Rectal smooth muscle tissue (tissue), 1 donor: Measurements from ENCODE around the gene MEIS3.

ENCODE experiments used
- H3K27ac ChIP-seq: one replicate; pipeline ENCODE4 v1.7.0; 2013; ENCODE audit warnings: low read depth, low read length, inconsistent platforms
- H3K27me3 ChIP-seq: one replicate; pipeline ENCODE4 v1.7.0; 2013; ENCODE audit warnings: low read length; ENCODE audit not compliant: control insufficient read depth, insufficient read depth
- H3K36me3 ChIP-seq: one replicate; pipeline ENCODE4 v1.7.0; 2013; ENCODE audit warnings: low read length; ENCODE audit not compliant: control insufficient read depth, insufficient read depth
- H3K4me1 ChIP-seq: one replicate; pipeline ENCODE4 v1.7.0; 2013; ENCODE audit warnings: low read length; ENCODE audit not compliant: control insufficient read depth, insufficient read depth
- H3K4me3 ChIP-seq: one replicate; pipeline ENCODE4 v1.7.0; 2013; ENCODE audit warnings: low read length
- H3K9ac ChIP-seq: one replicate; pipeline ENCODE4 v1.7.0; 2013; ENCODE audit warnings: low read length

Gene MEIS3

DNA sequence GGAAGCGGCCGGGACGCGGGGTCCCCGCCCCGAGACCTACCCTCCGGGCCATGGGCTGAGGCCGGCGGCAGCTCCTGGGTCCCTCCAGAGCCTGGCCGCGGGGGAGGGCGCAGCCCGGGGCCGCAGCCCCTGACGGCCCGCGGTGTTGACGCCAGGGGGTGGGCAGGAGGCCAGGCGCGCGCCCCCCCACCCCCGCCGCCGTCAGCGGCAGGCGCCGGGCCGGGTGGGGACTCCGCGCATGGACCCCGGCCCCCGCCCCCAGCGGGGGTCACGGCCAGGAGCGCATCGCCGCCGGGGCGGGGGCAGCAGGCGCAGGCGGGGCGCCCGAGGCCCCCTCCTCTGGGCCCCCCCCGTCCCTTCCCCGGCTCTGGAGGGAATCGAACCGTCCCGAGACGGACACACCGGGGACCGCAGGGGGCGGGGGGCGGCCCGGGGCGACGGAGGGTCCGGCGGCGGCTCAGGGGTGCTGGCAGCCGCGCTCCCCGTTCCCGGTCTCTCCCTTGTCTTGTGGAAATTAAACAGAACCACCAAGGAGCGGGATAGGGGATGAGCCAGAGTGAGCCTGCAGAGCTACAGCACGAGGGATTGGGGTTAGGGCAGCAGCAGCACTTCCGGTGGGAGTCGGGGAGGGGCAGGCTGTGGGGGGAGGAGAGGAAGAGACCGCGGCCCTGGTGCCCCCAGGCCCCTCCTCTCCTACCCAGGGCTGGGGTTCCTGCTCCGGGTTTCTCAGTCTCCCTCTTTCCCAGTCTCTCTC lies at the start of gene MEIS3:
Gene MEIS3 (minus strand): TSS at position 498 of the 754 bp plus-strand sequence. CDS start 446 bp downstream, at position 52.
- H3K9ac ChIP-seq, result no peak within 1 kb of the TSS
- no peaks in the 10 kb centered on the region for H3K4me1 ChIP-seq
- no peaks in the 10 kb centered on the region for H3K36me3 ChIP-seq
- H3K27me3 ChIP-seq, result peaks cover 51% of the 10 kb centered on the region
- H3K4me3 ChIP-seq, result peak within 1 kb of the TSS; percentile 31
- no peak within 1 kb of the TSS for H3K27ac ChIP-seq

DNA sequence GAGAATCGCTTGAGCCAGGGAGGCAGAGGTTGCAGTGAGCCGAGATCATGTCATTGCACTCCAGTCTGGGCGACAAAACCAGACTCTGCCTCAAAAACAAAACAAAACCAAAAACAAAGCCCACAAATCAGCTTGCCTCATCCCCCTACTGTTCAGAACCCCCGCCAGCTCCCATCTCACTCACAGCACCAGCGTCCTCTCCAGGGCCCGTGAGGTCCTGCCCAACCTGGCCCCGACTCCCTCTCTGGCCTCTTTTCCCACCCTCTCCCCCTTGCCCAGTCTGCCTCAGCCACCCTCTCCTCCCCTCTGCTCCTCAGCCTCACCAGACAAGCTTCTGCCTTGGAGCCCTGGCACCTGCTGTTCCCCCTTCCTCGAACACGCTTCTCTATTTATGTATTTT lies 48.6 kb upstream of the MEIS3 start:
- H3K4me3 ChIP-seq, result no peak overlapping the region
- H3K27me3 ChIP-seq, result peaks cover 15% of the 10 kb centered on the region
- no peaks in the 10 kb centered on the region for H3K36me3 ChIP-seq
- H3K4me1 ChIP-seq, result peaks cover 12% of the 10 kb centered on the region
- peak overlapping the region; percentile 71 for H3K27ac ChIP-seq
- H3K9ac ChIP-seq, result no peak overlapping the region

DNA sequence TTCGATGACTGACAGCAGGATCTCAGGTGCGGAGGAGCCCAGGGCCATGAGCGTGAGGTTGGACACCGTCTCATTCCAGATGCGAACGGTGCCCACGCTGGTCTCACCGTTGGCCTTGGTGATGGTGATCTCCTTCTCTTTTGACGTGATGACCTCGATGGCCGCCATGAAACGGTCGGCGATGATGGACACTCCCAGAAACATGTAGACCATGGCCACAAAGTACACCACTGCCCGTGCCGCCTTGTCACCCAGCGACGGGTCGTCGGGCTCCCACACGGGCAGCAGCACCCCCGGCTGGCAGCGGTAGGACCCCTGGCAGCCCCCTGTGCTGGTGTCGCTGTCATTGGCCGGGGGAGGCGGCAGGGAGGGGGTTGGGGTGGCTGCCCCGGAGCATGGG lies 46.6 kb upstream of the MEIS3 start:
- Histone ChIP-seq H3K27me3 (peaks cover 12% of the 10 kb centered on the region), H3K9ac (no peak overlapping the region), H3K36me3 (no peaks in the 10 kb centered on the region), H3K27ac (no peak overlapping the region), H3K4me3 (no peak overlapping the region), H3K4me1 (peaks cover 12% of the 10 kb centered on the region)

DNA sequence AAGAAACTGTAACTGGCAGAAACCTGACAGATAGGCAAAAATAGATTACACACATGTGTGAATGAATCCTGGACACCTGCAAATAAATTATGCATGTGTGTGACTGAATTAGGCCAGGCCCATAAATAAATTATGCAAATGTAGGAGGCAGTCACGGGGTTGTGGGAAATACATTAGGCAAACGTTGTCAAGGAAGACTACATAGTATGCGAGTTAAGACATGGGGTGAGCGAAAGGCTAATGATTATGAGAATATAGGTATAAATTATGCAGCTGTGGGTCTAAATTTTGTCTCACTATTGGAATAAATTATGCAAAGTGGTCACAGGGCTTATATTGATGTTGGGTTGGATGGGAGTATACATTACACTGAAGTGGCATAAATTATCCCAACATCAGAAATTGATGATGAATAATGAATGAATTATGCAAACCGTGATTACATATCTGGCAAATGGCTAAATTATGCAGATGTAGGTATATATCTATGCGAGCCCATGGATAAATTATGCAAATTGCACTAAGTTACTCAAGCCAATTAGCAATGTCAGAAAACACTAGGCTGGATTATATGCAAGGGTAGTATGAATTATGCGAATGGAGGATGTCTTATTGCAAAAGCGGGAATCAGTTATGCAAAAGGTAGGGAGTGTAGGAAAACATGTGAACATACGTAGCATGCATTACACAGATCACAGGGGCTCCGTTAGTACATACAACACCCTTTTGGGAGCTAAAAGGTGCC lies 45.5 kb upstream of the MEIS3 start:
- Histone ChIP-seq H3K36me3 (no peaks in the 10 kb centered on the region), H3K9ac (no peak overlapping the region), H3K27ac (no peak overlapping the region), H3K27me3 (peaks cover 3% of the 10 kb centered on the region), H3K4me3 (no peak overlapping the region), H3K4me1 (peaks cover 6% of the 10 kb centered on the region)

DNA sequence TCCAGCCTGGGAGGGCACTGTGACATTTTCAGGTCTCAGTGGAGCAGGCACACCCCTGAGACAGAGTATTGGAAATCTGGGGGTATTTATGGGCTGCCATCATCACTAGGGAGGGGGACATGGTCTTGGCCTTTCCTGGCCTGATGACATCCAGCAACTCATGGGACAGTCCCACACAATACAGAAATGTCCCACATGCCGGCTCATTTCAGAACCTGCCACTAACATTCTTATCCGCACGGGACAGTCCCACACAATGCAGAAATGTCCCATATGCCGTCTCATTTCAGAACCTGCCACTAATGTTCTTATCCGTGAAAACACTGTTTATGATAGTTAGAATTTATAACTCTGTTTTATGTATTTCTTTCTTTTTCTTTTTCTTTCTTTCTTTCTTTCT lies 42.5 kb upstream of the MEIS3 start:
- Histone ChIP-seq H3K9ac (no peak overlapping the region), H3K27me3 (peaks cover 8% of the 10 kb centered on the region), H3K4me3 (no peak overlapping the region), H3K27ac (no peak overlapping the region), H3K4me1 (no peaks in the 10 kb centered on the region), H3K36me3 (no peaks in the 10 kb centered on the region)

DNA sequence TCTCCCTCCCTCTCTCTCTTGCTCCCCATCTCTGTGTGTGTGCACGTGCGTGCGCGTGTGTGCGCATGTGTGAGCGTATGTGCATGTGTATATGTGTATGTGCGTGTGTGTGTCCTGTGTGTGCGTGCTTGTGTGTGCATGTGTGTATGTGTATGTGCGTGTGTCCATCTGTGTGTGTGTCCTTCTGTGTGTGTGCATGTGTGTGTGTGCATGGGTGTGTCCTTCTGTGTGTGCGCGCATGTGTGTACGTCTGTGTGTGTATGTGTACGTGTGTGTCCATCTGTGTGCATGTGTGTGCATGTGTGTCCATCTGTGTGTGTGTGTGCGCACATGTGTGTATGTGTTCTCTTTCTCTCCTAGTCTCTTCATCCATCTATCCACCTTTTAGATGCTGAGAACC lies 40.1 kb upstream of the MEIS3 start:
- peaks cover 12% of the 10 kb centered on the region for H3K27me3 ChIP-seq
- no peaks in the 10 kb centered on the region for H3K4me1 ChIP-seq
- H3K4me3 ChIP-seq, result no peak overlapping the region
- H3K36me3 ChIP-seq, result no peaks in the 10 kb centered on the region
- no peak overlapping the region for H3K9ac ChIP-seq
- H3K27ac ChIP-seq, result no peak overlapping the region

DNA sequence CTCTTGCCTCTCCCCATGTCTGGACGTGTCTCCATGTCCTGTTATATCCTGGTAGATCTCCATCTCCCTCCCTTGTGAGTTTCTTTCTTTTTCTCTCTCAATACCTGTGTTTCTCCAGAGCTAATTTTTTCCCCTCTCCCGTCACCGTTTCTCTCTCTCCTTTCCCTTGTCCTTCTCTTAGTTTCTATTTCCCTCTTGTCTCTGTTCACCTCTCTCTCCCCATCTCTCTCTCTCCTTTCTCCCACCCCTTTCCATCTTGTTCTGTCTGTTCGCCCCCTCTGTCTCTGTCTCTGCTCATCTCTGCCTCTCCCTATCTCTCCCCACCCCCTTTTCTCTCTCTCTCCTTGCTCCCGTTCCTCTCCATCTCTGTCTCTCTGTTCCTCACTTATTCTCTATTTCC lies 39.3 kb upstream of the MEIS3 start:
- no peak overlapping the region for H3K27ac ChIP-seq
- no peaks in the 10 kb centered on the region for H3K36me3 ChIP-seq
- H3K27me3 ChIP-seq, result peaks cover 12% of the 10 kb centered on the region
- no peak overlapping the region for H3K9ac ChIP-seq
- H3K4me3 ChIP-seq, result no peak overlapping the region
- H3K4me1 ChIP-seq, result no peaks in the 10 kb centered on the region

DNA sequence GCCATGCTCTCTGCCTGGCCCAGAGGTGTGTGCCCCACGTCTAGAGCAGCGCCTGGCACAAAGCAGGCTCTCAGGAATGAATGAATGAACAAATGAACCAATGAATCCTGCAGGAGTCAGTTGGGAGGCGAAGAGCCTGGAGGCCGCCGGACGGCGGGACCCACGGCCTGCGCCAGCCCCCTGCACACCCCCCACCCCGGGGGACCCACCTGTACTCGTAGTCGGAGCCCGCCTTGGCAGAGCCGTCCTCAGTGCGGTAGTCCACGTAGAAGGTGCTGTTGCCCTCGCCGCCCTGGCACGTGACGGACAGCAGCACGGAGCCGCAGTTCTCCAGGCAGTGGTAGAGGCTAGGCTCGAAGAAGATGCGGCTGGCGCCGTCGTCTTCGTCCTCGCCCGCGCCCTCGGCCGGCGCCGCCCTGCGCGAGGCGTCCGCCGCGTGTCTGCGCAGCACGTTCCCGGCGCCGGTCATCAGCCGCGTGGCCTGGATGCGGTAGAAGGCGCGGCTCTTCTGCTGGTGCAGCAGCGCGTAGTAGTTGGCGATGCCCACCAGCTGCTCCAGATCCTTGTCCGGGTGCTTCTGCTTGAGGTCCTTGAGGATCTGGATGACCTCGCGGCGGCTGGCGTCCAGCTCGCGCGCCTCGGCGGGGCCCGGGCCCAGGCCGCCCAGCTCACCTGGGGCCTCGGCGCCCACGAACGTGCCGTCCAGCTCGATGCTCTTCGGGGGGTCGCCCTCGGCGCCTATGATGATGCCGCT lies 37.6 kb upstream of the MEIS3 start:
- Histone ChIP-seq H3K4me1 (no peaks in the 10 kb centered on the region), H3K36me3 (no peaks in the 10 kb centered on the region), H3K27me3 (peaks cover 12% of the 10 kb centered on the region), H3K9ac (no peak overlapping the region), H3K27ac (no peak overlapping the region), H3K4me3 (no peak overlapping the region)

DNA sequence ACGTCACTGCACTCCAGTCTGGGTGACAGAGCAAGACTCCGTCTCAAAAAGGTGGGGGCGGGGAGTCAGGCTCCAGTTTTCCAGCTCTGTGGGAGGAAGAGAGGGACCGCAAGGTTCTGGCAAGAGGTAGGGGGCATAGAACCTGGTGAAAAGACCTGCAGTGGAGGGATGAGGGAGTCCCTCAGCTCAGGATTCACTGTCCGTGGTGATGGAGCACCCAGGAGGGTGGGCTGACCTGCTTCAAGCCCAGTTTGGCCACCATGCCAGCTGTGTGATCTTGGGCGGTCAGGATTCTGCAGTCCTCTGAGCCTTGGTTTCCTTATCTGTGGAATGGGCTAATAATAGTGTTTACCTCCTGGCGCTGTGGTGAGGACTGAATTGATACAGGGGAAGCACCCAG lies 31.2 kb upstream of the MEIS3 start:
- no peak overlapping the region for H3K27ac ChIP-seq
- no peak overlapping the region for H3K4me3 ChIP-seq
- no peak overlapping the region for H3K9ac ChIP-seq
- peaks cover 11% of the 10 kb centered on the region for H3K27me3 ChIP-seq
- no peaks in the 10 kb centered on the region for H3K36me3 ChIP-seq
- peaks cover 3% of the 10 kb centered on the region for H3K4me1 ChIP-seq

DNA sequence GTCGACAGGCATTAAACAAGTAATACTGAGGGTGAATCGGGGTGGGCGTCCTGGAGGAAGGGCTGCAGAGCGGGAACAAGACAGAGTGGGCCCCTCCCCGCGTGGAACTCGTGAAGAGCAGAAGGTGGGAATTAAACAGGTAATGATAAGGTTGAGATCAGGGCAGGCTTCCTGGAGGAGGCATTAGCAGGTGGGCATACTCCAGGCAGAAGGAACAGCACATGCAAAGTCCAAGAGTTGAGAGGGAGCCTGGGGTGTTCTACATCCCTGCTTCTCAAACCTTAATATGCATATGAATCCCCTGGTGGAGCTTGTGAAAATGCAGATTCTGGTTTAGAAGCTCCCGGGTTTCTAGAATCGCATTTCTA lies 29.0 kb upstream of the MEIS3 start:
- H3K9ac ChIP-seq, result no peak overlapping the region
- peaks cover 3% of the 10 kb centered on the region for H3K4me1 ChIP-seq
- H3K27ac ChIP-seq, result no peak overlapping the region
- no peak overlapping the region for H3K4me3 ChIP-seq
- no peaks in the 10 kb centered on the region for H3K36me3 ChIP-seq
- H3K27me3 ChIP-seq, result peaks cover 22% of the 10 kb centered on the region

DNA sequence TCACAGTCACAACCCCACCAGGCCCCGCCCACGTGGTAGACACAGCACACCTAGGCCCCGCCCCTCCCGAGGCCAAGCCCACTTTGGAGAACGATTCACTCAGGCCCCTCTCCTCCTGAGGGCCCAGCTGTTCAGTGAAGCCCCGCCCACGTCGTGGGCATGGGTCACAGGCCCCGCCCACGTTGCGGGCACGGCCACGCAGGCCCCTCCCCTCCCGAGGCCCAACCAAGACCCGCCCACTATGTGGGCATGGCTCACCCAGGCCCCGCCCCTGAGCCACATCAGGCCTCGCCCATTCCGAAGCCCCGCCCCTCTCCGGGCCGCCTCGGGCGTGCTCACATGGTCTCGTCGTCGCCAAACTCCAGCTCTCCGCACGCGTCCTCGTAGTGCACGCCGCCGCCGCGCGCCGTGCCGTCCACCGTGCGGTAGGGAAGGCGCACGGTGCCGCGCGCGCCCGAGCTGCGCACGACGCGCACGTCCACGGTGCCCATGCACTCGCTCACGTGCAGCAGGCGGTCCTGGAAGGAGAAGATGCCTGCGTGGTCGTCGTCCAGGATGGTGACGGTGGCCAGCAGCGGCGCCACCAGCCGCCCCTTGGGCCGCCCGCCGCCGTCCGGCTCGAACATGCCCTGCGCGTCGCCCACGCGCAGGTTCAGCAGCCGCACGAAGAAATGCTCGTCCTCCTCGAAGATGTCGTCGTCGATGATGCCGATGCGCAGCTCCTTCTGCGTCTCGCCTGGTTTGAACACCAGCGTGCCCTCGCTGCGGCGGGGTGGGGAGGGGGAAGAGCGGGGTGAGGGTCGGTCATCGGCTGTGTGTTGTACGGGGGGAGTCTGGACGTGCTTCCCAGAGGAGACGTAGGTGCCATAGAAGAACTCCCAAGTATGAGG lies 28.4 kb upstream of the MEIS3 start:
- Histone ChIP-seq H3K9ac (no peak overlapping the region), H3K36me3 (no peaks in the 10 kb centered on the region), H3K27ac (no peak overlapping the region), H3K4me1 (peaks cover 3% of the 10 kb centered on the region), H3K27me3 (peaks cover 22% of the 10 kb centered on the region), H3K4me3 (no peak overlapping the region)
